ENCODE data around the gene TK2. TPM values are rescaled to one million over a fixed set of nuclear protein-coding genes. Genes with fewer than 3 reads are reported as not detected.

TK2 gene
- total RNA-seq, 2 experiments from 2014 or later: 3.6 to 5.1 TPM

- Histone ChIP-seq H3K4me1 (ENCODE audit: insufficient read depth, low read length) (peaks cover 36% of the 10 kb centered on the region), H3K9me3 (ENCODE audit: control insufficient read depth in 1 of 2, insufficient read depth in 1 of 2, low read length in 2 of 2) (no peaks in the 10 kb centered on the region), H3K27ac (ENCODE audit: low read depth in 1 of 2, low read length in 2 of 2) (no peak overlapping the region), H3K4me3 (ENCODE audit: low read length) (no peak overlapping the region), H3K36me3 (ENCODE audit: insufficient read depth, low read length) (no peaks in the 10 kb centered on the region), H3K27me3 (ENCODE audit: control insufficient read depth in 1 of 2, insufficient read depth in 2 of 2, low read length in 2 of 2) (no peaks in the 10 kb centered on the region)
- Mint-ChIP-seq H3K36me3 (ENCODE audit: low read depth) (no peaks in the 10 kb centered on the region), H3K4me1 (ENCODE audit: low read depth) (peaks cover 26% of the 10 kb centered on the region), H3K27ac (no peak overlapping the region), H3K27me3 (no peaks in the 10 kb centered on the region), H3K9me3 (no peaks in the 10 kb centered on the region), H3K4me3 (no peak overlapping the region)
- no peak for TF ChIP-seq CTCF (IDR thresholded peaks at IDR 0.05)
- ChIA-PET POLR2A (interaction anchor here (1.3 kb wide), 1 partner anchor 76 kb away, joined by 5 read pairs; no protein-coding TSS in a partner anchor), CTCF (interaction anchor here (1.4 kb wide), 1 partner anchor 75 kb away, joined by 8 read pairs; no protein-coding TSS in a partner anchor)
- intact Hi-C loops (cut with DNase I, micrococcal nuclease): loop anchor here in 1 of 2 experiments (2.0 kb wide), 1 partner anchor 125 kb away; no protein-coding TSS in a partner anchor
- DNase-seq (peak in 1 of 14 experiments; percentile 15), ATAC-seq (ENCODE audit: poor library complexity) (no peak)
Observed at GRCh38 chr16:66481943-66482390, 68.0 kb downstream of the TK2 start.

GRCh38 chr16:66481081-66481942, 68.6 kb downstream of the TK2 start:
- Histone ChIP-seq H3K4me3 (ENCODE audit: low read length) (no peak overlapping the region), H3K36me3 (ENCODE audit: insufficient read depth, low read length) (no peaks in the 10 kb centered on the region), H3K27me3 (ENCODE audit: control insufficient read depth in 1 of 2, insufficient read depth in 2 of 2, low read length in 2 of 2) (no peaks in the 10 kb centered on the region), H3K9me3 (ENCODE audit: control insufficient read depth in 1 of 2, insufficient read depth in 1 of 2, low read length in 2 of 2) (no peaks in the 10 kb centered on the region), H3K4me1 (ENCODE audit: insufficient read depth, low read length) (peaks cover 40% of the 10 kb centered on the region), H3K27ac (ENCODE audit: low read depth in 1 of 2, low read length in 2 of 2) (no peak overlapping the region)
- no peak overlapping the region for H3K27ac Mint-ChIP-seq
- no peaks in the 10 kb centered on the region for H3K36me3 Mint-ChIP-seq (ENCODE audit: low read depth)
- peaks cover 27% of the 10 kb centered on the region for H3K4me1 Mint-ChIP-seq (ENCODE audit: low read depth)
- no peaks in the 10 kb centered on the region for H3K9me3 Mint-ChIP-seq
- TF ChIP-seq CTCF (IDR thresholded peaks at IDR 0.05): no peak
- POLR2A ChIA-PET: interaction anchor here (1.3 kb wide), 1 partner anchor 75 kb away, joined by 5 read pairs; no protein-coding TSS in a partner anchor
- CTCF ChIA-PET: no interaction called here
- peak in 1 of 14 experiments; percentile 29 for DNase-seq
- no peak overlapping the region for H3K4me3 Mint-ChIP-seq
- intact Hi-C loops (cut with DNase I, micrococcal nuclease): no loop called here
- no peak for ATAC-seq (ENCODE audit: poor library complexity)
- no peaks in the 10 kb centered on the region for H3K27me3 Mint-ChIP-seq

- no peak overlapping the region for H3K4me3 ChIP-seq (ENCODE audit: low read length)
- POLR2A ChIA-PET: interaction anchor here (2.1 to 2.4 kb wide), 2 partner anchors 72 kb away, joined by 6 to 7 read pairs; partner anchors contain the start of gene CKLF
- CTCF ChIA-PET: interaction anchor here (1.1 kb wide), 1 partner anchor 74 kb away, joined by 3 read pairs; no protein-coding TSS in a partner anchor
- no peaks in the 10 kb centered on the region for H3K27me3 Mint-ChIP-seq
- no peak overlapping the region for H3K27ac Mint-ChIP-seq
- H3K4me3 Mint-ChIP-seq: no peak overlapping the region
- no peak overlapping the region for H3K27ac ChIP-seq (ENCODE audit: low read depth in 1 of 2, low read length in 2 of 2)
- H3K36me3 Mint-ChIP-seq (ENCODE audit: low read depth): no peaks in the 10 kb centered on the region
- H3K9me3 Mint-ChIP-seq: no peaks in the 10 kb centered on the region
- TF ChIP-seq CTCF (IDR thresholded peaks at IDR 0.05): no peak
- peaks cover 29% of the 10 kb centered on the region for H3K4me1 Mint-ChIP-seq (ENCODE audit: low read depth)
- DNase-seq (peak in 1 of 14 experiments; percentile 28), ATAC-seq (ENCODE audit: poor library complexity) (no peak)
- no peaks in the 10 kb centered on the region for H3K9me3 ChIP-seq (ENCODE audit: control insufficient read depth in 1 of 2, insufficient read depth in 1 of 2, low read length in 2 of 2)
- no peaks in the 10 kb centered on the region for H3K27me3 ChIP-seq (ENCODE audit: control insufficient read depth in 1 of 2, insufficient read depth in 2 of 2, low read length in 2 of 2)
- intact Hi-C loops (cut with DNase I, micrococcal nuclease): no loop called here
- peaks cover 40% of the 10 kb centered on the region for H3K4me1 ChIP-seq (ENCODE audit: insufficient read depth, low read length)
- H3K36me3 ChIP-seq (ENCODE audit: insufficient read depth, low read length): no peaks in the 10 kb centered on the region
Observed at GRCh38 chr16:66480265-66481080, 69.4 kb downstream of the TK2 start.

Measured in CD4-positive, alpha-beta T cell (primary cell).